Cardiac muscle cell (in vitro differentiated cells and primary cell): ENCODE measurements around the gene PAQR8. TPM values are rescaled to one million over a fixed set of nuclear protein-coding genes. Genes with fewer than 3 reads are reported as not detected.
A peak's percentile ranks its signal among the peaks of the same experiment; 100 is the strongest.

Experiments
- DNase-seq, 2 donors: peaks; one replicate each; pipeline versions ENCODE4 v3.0.0 to v3.0.0-alpha.2; 2010 to 2017; ENCODE audit warnings: low read depth in 1 of 2, low spot score in 1 of 2
- H3K27ac ChIP-seq: fragments of 200-600 bp; sonication (generic); 2 replicates; pipeline ENCODE4 v1.5.1; 2016
- H3K27me3 ChIP-seq: fragments of 200-600 bp; sonication (generic); 2 replicates; pipeline ENCODE4 v1.6.0; 2016; ENCODE audit warnings: control low read depth
- H3K36me3 ChIP-seq: fragments of 200-600 bp; sonication (generic); 2 replicates; pipeline ENCODE4 v1.5.1; 2016; ENCODE audit warnings: control low read depth
- H3K4me1 ChIP-seq: fragments of 200-600 bp; sonication (generic); 2 replicates; pipeline ENCODE4 v1.8.1; 2017; ENCODE audit warnings: low read depth, mild to moderate bottlenecking, mixed run types
- H3K4me3 ChIP-seq: fragments of 200-600 bp; sonication (generic); 2 replicates; pipeline ENCODE4 v1.5.1; 2016; ENCODE audit warnings: mild to moderate bottlenecking
- H3K9me3 ChIP-seq: fragments of 200-600 bp; sonication (generic); 2 replicates; pipeline ENCODE4 v1.5.1; 2017; ENCODE audit warnings: low read depth, mild to moderate bottlenecking, control low read depth
- polyA plus RNA-seq: library from polyadenylated mRNA; unstranded; fragments of >200 nt; fragmentation: Nextera tagmentation; extraction: Ambion mirVana; gene quantifications from 2 replicates; pipeline ENCODE4 v1.2.1, GENCODE V29; 2016
- total RNA-seq: library from RNA; depleted of rRNA; stranded (reverse); fragments of >200 nt; gene quantifications from 2 replicates; pipeline ENCODE4 v1.2.3, GENCODE V29; 2016
- TF ChIP-seq, protein P1 (sequence below): IDR thresholded peaks from 2 replicates; pipeline ENCODE4 v1.5.1; 2012; ENCODE audit warnings: low read depth, mild to moderate bottlenecking, low read length

Gene PAQR8
- total and polyA plus RNA-seq, 2 experiments from 2014 or later = 15.5 to 16.8 TPM

DNA sequence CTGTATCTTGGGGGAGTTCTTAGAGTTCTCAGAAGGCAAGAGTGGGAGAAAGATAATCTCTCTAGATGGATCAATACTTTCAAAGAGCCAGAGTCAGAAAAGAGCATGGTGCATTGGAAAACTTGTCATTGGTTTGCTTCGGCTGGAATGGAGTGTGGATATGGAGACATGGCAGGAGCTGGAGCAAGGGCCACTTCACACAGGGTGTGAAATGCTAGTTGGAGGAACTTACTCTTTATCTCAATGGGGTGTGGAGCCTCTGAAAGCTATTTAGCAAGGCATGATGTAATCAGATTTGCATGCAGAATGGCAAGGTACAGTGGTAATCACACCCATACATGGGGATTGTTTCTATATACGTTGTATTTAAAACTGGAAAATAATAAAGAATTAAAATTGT, 31.5 kb upstream of the PAQR8 start:
- H3K36me3 ChIP-seq = no peaks in the 10 kb centered on the region
- TF ChIP-seq, protein P1, sequence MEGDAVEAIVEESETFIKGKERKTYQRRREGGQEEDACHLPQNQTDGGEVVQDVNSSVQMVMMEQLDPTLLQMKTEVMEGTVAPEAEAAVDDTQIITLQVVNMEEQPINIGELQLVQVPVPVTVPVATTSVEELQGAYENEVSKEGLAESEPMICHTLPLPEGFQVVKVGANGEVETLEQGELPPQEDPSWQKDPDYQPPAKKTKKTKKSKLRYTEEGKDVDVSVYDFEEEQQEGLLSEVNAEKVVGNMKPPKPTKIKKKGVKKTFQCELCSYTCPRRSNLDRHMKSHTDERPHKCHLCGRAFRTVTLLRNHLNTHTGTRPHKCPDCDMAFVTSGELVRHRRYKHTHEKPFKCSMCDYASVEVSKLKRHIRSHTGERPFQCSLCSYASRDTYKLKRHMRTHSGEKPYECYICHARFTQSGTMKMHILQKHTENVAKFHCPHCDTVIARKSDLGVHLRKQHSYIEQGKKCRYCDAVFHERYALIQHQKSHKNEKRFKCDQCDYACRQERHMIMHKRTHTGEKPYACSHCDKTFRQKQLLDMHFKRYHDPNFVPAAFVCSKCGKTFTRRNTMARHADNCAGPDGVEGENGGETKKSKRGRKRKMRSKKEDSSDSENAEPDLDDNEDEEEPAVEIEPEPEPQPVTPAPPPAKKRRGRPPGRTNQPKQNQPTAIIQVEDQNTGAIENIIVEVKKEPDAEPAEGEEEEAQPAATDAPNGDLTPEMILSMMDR = no peak
- peaks cover 9% of the 10 kb centered on the region for H3K4me1 ChIP-seq
- H3K27ac ChIP-seq = no peak overlapping the region
- peak in 1 of 2 donors; percentile 46 for DNase-seq
- H3K9me3 ChIP-seq = no peaks in the 10 kb centered on the region
- H3K4me3 ChIP-seq = no peak overlapping the region
- H3K27me3 ChIP-seq = no peaks in the 10 kb centered on the region

GRCh38 chr6:52331793-52332457, 30.0 kb upstream of the PAQR8 start:
- H3K4me3 ChIP-seq = no peak overlapping the region
- H3K27ac ChIP-seq = no peak overlapping the region
- TF ChIP-seq, protein P1 = no peak
- DNase-seq = no peak
- H3K9me3 ChIP-seq = no peaks in the 10 kb centered on the region
- H3K4me1 ChIP-seq = peaks cover 9% of the 10 kb centered on the region
- H3K27me3 ChIP-seq = no peaks in the 10 kb centered on the region
- no peaks in the 10 kb centered on the region for H3K36me3 ChIP-seq

- no peak for DNase-seq
- Histone ChIP-seq H3K9me3 (no peaks in the 10 kb centered on the region), H3K4me1 (peaks cover under 1% of the 10 kb centered on the region), H3K36me3 (no peaks in the 10 kb centered on the region), H3K27ac (no peak overlapping the region), H3K27me3 (no peaks in the 10 kb centered on the region), H3K4me3 (no peak overlapping the region)
- TF ChIP-seq, protein P1 = no peak
Measured at GRCh38 chr6:52333840-52334200, 28.1 kb upstream of the PAQR8 start.

GRCh38 chr6:52335576-52335975, 26.4 kb upstream of the PAQR8 start:
- TF ChIP-seq, protein P1 = no peak
- no peak overlapping the region for H3K27ac ChIP-seq

DNA sequence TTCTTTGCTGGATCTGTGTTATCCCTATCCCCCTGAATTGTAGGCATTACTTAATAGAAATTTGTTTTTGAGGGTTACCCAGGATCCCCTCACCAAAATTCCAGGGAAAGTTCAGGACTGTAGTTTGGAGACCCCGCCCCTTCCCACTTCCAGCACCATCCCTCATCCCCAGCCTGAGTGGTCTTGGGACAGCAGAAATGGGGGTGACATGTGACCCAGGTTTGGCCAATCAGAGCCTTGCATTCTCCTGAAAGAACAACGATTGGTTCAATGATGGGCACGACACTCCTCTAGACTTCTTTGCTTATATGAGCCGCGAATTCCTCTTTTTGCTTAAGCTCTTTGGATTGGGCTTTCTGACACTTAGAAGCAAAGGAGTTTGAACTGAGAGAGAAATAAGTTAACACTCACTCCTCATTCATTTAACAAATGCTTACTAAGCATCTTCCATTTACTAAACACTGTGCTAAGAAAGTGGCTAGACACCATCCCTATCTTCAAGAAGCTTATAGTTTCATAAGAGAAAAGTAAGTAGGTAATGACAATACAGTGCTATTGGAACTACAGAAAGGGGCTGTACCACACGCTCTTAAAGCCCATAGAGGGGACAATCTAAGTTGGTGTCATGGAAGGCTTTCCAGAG, 24.9 kb upstream of the PAQR8 start:
- no peak for DNase-seq
- TF ChIP-seq, protein P1 = no peak
- Histone ChIP-seq H3K27ac (no peak overlapping the region), H3K4me3 (no peak overlapping the region), H3K36me3 (no peaks in the 10 kb centered on the region), H3K4me1 (no peaks in the 10 kb centered on the region), H3K9me3 (no peaks in the 10 kb centered on the region), H3K27me3 (no peaks in the 10 kb centered on the region)

More at GRCh38 chr6:52335576-52335975, 26.4 kb upstream of the PAQR8 start:
- Histone ChIP-seq H3K9me3 (no peaks in the 10 kb centered on the region), H3K4me3 (no peak overlapping the region), H3K4me1 (no peaks in the 10 kb centered on the region), H3K36me3 (no peaks in the 10 kb centered on the region), H3K27me3 (no peaks in the 10 kb centered on the region)
- DNase-seq = no peak
